ENCODE data around the gene ATP2B2.

ATP2B2 gene

GRCh38 chr3:10338591-10339353 is 166.6 kb downstream of the ATP2B2 start:
- no peak for DNase-seq

- no peak for DNase-seq
These were observed 167.3 kb downstream of the ATP2B2 start for GRCh38 chr3:10338164-10338470.

GRCh38 chr3:10337323-10338163 is 167.8 kb downstream of the ATP2B2 start:
- DNase-seq: no peak

- DNase-seq: no peak
These were observed 168.6 kb downstream of the ATP2B2 start for GRCh38 chr3:10336761-10337160.

- DNase-seq: no peak
These were observed 169.3 kb downstream of the ATP2B2 start for GRCh38 chr3:10335871-10336622.

GRCh38 chr3:10335190-10335738 is 170.1 kb downstream of the ATP2B2 start:
- no peak for DNase-seq

GRCh38 chr3:10334459-10334858 is 170.9 kb downstream of the ATP2B2 start:
- no peak for DNase-seq

GRCh38 chr3:10334042-10334441 is 171.3 kb downstream of the ATP2B2 start:
- no peak for DNase-seq

- no peak for DNase-seq
These were observed 172.1 kb downstream of the ATP2B2 start for GRCh38 chr3:10333349-10333650.

GRCh38 chr3:10332481-10333348 is 172.7 kb downstream of the ATP2B2 start:
- DNase-seq: no peak

- DNase-seq: no peak
These were observed 174.1 kb downstream of the ATP2B2 start for GRCh38 chr3:10331320-10331719.

GRCh38 chr3:10330319-10330718 is 175.1 kb downstream of the ATP2B2 start:
- no peak for DNase-seq

- DNase-seq: no peak
These were observed 175.8 kb downstream of the ATP2B2 start for GRCh38 chr3:10329495-10330015.

- no peak for DNase-seq
These were observed 176.8 kb downstream of the ATP2B2 start for GRCh38 chr3:10328460-10329071.

GRCh38 chr3:10327592-10327991 is 177.8 kb downstream of the ATP2B2 start:
- no peak for DNase-seq

GRCh38 chr3:10322352-10322710 is 183.1 kb downstream of the ATP2B2 start:
- no peak for DNase-seq

- no peak for DNase-seq
These were observed 183.6 kb downstream of the ATP2B2 start for GRCh38 chr3:10321630-10322351.

- DNase-seq: no peak
These were observed 185.1 kb downstream of the ATP2B2 start for GRCh38 chr3:10320320-10320677.

- no peak for DNase-seq
These were observed 185.6 kb downstream of the ATP2B2 start for GRCh38 chr3:10319804-10320203.

GRCh38 chr3:10319251-10319650 is 186.1 kb downstream of the ATP2B2 start:
- DNase-seq: no peak

GRCh38 chr3:10317961-10318350 is 187.4 kb downstream of the ATP2B2 start:
- no peak for DNase-seq

All from DMS 273 treated with DMSO at 0.1 percent for 48 hours (cell line).